SK-N-MC (cell line): ENCODE results near the gene PLGRKT.

Source experiments
- EZH2 ChIP-seq: fragments of 200-600 bp; sonication (generic); IDR thresholded peaks from one replicate; pipeline ENCODE4 v1.6.1; 2017; ENCODE audit warnings: antibody characterized with exemption
- FOXP2 ChIP-seq: optimal IDR thresholded peaks from 2 replicates; pipeline ENCODE3; 2011; ENCODE audit warnings: mild to moderate bottlenecking, moderate library complexity; ENCODE audit not compliant: insufficient read depth; ENCODE audit errors: extremely low read length, control extremely low read depth
- POLR2AphosphoS5 ChIP-seq: IDR thresholded peaks from 2 replicates; pipeline ENCODE4 v1.6.1; 2012; ENCODE audit warnings: mild to moderate bottlenecking, low read depth, low read length, borderline replicate concordance

DNA sequence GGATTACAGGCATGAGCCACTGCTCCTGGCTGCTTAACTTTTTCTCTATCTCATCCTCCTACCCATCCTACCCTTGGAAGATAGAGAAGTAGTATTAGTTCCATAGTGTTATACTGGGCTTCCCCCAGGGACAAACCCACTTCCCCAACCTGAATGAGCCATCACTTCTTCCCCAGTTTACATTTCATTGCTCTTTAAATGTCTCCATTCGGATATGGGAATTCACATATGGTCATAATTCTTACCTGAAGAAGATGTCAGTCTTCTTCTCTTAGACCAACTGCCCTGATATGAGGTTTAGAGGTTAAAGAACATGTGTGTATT is 14.5 kb upstream of the PLGRKT start:
- TF ChIP-seq EZH2 (no peak), POLR2AphosphoS5 (no peak), FOXP2 (no peak)
